Hepatic stellate cell (primary cell): Measurements from ENCODE around the gene MYOZ1.
"Not testable (repeated sequence)": the region's sequence is repeated elsewhere in the genome, so short reads cannot be mapped to it uniquely, and the experiment has no call there.

Experiments used
- DNase-seq: peaks from one replicate; pipeline ENCODE4 v3.0.0; 2011; ENCODE audit warnings: low spot score

The MYOZ1 gene

GRCh38 chr10:73641328-73642060 lies at the start of gene MYOZ1:
Gene MYOZ1 (minus strand): TSS chr10:73641474. CDS start chr10:73640017, 1,457 bp downstream.
- peak; percentile 60 for DNase-seq

DNA sequence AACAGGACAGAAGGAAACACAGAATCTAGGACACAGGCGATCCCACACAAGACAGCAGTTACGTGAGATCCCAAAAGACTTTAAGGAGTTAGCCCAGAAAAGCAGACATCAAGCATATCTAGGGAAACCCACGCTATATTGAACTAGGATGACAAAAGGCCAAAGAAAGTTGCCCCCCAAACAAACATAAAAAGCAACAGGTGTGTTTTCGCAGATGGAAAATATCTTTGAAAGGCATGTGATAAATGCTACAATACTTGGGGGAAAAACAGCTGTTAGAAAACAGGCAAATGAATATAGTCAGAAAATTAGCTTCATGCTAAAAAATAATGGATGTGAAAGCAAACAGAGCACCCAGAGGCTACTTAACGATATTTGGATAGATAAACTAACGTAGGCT lies 49.5 kb upstream of the MYOZ1 start:
- DNase-seq, result not testable (repeated sequence)

- not testable (repeated sequence) for DNase-seq
Observed at GRCh38 chr10:73689596-73689995, 48.3 kb upstream of the MYOZ1 start.

DNA sequence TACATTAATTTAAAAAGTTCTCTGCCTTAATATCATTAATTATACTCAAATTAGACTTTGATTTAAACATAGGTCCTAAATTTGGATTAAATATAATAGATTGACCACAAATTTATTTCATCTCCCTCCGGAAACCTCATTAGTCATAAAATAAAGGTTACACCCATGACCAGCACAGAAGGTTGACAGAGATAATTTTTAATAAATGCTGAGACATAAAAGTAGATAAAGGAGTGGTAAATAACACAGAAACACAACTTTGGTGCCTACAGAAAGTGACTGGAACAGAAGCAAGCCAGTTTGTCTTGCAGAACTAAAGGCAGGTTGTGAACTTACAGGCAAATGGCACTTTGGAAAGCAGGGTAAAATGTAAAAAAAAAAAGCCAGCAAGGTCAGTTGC lies 46.4 kb upstream of the MYOZ1 start:
- not testable (repeated sequence) for DNase-seq

DNA sequence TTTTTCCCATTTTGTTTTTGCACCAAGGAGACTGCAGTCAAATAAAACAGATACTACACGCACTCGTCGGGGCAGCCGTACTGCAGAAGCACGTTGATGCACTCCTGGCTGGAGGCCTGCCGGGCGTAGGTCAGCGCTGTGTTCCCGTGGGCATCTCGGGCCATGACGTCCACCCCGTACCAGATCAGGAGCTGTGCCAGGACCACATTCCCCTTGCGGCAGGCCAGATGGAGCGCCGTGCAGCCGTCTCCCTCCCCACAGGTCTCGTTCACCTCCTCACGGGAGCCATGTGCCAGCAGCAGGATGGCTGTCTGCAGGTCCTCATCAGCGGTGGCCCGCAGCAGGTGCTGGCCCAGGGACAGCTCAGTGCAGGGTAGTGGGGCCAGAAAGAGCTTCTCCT lies 33.3 kb upstream of the MYOZ1 start:
- not testable (repeated sequence) for DNase-seq

GRCh38 chr10:73668378-73668777 lies 27.1 kb upstream of the MYOZ1 start:
- DNase-seq, result not testable (repeated sequence)

GRCh38 chr10:73666153-73666809 lies 25.0 kb upstream of the MYOZ1 start:
- DNase-seq, result not testable (repeated sequence)

DNA sequence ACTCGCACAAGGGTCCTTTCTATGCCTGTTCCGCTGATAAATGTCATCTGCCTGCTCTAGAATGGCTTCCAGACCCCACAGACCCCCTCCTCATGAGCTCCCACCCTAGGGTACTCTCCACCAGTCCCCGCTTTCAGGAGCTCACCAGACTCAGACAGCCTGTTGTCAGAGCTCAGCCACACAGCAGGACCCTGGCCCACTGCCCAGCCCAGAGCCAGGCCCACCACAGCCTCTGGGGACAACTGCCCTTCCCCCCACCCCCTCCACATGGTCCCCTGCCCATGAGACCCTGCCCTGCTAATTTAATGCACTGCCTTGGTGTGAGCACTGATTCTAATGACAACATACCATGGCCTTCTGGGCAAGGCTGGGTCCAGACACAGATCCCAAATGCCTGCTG lies 24.3 kb upstream of the MYOZ1 start:
- DNase-seq, result not testable (repeated sequence)

GRCh38 chr10:73664156-73665040 lies 23.1 kb upstream of the MYOZ1 start:
- not testable (repeated sequence) for DNase-seq

GRCh38 chr10:73663621-73664020 lies 22.3 kb upstream of the MYOZ1 start:
- not testable (repeated sequence) for DNase-seq

- not testable (repeated sequence) for DNase-seq
Observed at GRCh38 chr10:73662705-73663104, 21.4 kb upstream of the MYOZ1 start.

GRCh38 chr10:73655990-73656298 lies 14.7 kb upstream of the MYOZ1 start, which contains the start of gene SYNPO2L:
Gene SYNPO2L (minus strand): TSS chr10:73656029. CDS start chr10:73655922, 107 bp downstream.
- DNase-seq, result no peak

- no peak for DNase-seq
Observed at GRCh38 chr10:73655257-73655989, 14.1 kb upstream of the MYOZ1 start.

- DNase-seq, result no peak
Observed at GRCh38 chr10:73653701-73654100, 12.4 kb upstream of the MYOZ1 start.

- no peak for DNase-seq
Observed at GRCh38 chr10:73653195-73653594, 11.9 kb upstream of the MYOZ1 start.

- DNase-seq, result peak; percentile 86
Observed at GRCh38 chr10:73650537-73651331, 9.5 kb upstream of the MYOZ1 start.

GRCh38 chr10:73649876-73650536 lies 8.7 kb upstream of the MYOZ1 start:
- DNase-seq, result no peak

- peak; percentile 68 for DNase-seq
Observed at GRCh38 chr10:73648975-73649829, 7.9 kb upstream of the MYOZ1 start.

DNA sequence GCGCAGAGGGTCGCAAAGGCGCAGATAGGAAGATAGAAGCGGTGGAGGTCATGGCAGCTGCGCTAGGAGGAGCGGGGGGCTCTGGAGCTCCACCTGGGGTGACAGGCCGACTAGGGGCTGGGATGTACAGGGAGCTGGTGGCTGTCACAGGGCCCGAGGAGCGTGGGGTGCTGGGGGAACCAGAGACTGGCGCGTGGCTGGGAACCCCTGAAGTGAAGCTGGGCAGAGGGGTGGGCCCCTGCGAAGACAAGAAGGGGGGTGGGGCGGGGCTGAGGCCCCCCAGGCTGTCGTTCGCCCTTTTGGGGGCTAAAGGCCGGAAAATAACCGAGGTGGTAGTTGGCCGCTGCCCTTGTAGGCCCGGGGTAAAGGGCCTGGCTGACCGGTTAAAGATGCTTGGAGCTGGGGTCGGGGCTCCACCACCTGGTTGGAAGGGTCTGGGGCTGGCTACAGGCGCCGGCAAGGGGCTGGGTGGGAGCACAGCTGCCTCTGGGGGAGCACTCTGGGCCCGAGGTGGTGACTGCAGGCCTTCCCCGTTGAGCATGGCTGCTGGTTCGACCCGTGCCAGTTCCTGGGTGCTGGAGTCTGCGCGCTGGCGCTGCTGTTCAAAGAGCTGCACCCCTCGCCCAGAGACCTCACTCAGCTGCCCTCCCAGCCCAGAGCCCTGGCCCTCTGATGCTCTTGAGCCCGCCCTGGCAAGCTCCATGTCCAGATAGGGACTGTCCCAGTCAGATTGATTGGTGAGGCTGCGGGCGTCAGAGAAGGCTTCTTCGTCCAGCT lies 6.8 kb upstream of the MYOZ1 start:
- DNase-seq, result no peak
